MM.1S (cell line): ENCODE results near the gene DPP6.

Experiments
- DNase-seq: peaks from one replicate; pipeline ENCODE4 v3.0.0-alpha.2; 2015
- H2AFZ ChIP-seq: fragments of 300-600 bp; sonication (generic); 2 replicates; pipeline ENCODE4 v1.6.0; 2016; ENCODE audit warnings: antibody characterized with exemption, low read length
- H3F3A ChIP-seq: fragments of 300-600 bp; sonication (generic); 2 replicates; pipeline ENCODE4 v1.6.1; 2016; ENCODE audit warnings: mild to moderate bottlenecking, antibody characterized with exemption, low read length, moderate library complexity, mixed read lengths; ENCODE audit not compliant: insufficient read depth
- H3K27ac ChIP-seq: fragments of 300-600 bp; sonication (generic); 2 replicates; pipeline ENCODE4 v1.5.1; 2016; ENCODE audit warnings: mild to moderate bottlenecking, low read length
- H3K27me3 ChIP-seq: fragments of 300-600 bp; sonication (generic); replicated peaks from 2 replicates; pipeline ENCODE4 v1.6.0; 2016; ENCODE audit warnings: low read length; ENCODE audit not compliant: insufficient read depth
- H3K36me3 ChIP-seq: fragments of 300-600 bp; sonication (generic); replicated peaks from 2 replicates; pipeline ENCODE4 v1.6.1; 2016; ENCODE audit warnings: mild to moderate bottlenecking, low read length, mixed read lengths; ENCODE audit not compliant: insufficient read depth
- H3K4me1 ChIP-seq: fragments of 300-600 bp; sonication (generic); 2 replicates; pipeline ENCODE4 v1.6.1; 2016; ENCODE audit warnings: low read length, mixed read lengths
- H3K4me2 ChIP-seq: fragments of 300-600 bp; sonication (generic); 2 replicates; pipeline ENCODE4 v1.6.0; 2016; ENCODE audit warnings: low read depth, low read length
- H3K4me3 ChIP-seq: fragments of 300-600 bp; sonication (generic); 2 replicates; pipeline ENCODE4 v1.5.1; 2016; ENCODE audit warnings: low read length, mixed read lengths
- H3K79me2 ChIP-seq: fragments of 300-600 bp; sonication (generic); 2 replicates; pipeline ENCODE4 v1.6.1; 2016; ENCODE audit warnings: mixed run types, low read length, mixed read lengths
- H3K9ac ChIP-seq: fragments of 300-600 bp; sonication (generic); 2 replicates; pipeline ENCODE4 v1.6.1; 2016; ENCODE audit warnings: low read length, mixed read lengths
- H3K9me2 ChIP-seq: fragments of 300-600 bp; sonication (generic); replicated peaks from 2 replicates; pipeline ENCODE4 v1.6.1; 2016; ENCODE audit warnings: mild to moderate bottlenecking, low read length, mixed read lengths; ENCODE audit not compliant: insufficient read depth
- H3K9me3 ChIP-seq: fragments of 300-600 bp; sonication (generic); replicated peaks from 2 replicates; pipeline ENCODE4 v1.6.1; 2016; ENCODE audit warnings: mild to moderate bottlenecking, low read length, mixed read lengths; ENCODE audit not compliant: insufficient read depth
- H4K20me1 ChIP-seq: fragments of 300-600 bp; sonication (generic); 2 replicates; pipeline ENCODE4 v1.6.1; 2016; ENCODE audit warnings: mild to moderate bottlenecking, low read length, moderate library complexity, mixed read lengths; ENCODE audit not compliant: insufficient read depth
- CTCF ChIP-seq: fragments of 300-600 bp; sonication (generic); IDR thresholded peaks from 2 replicates; pipeline ENCODE4 v1.5.1; 2016; ENCODE audit warnings: antibody characterized with exemption, low read length, mixed read lengths
- EZH2 ChIP-seq: fragments of 300-600 bp; sonication (generic); optimal IDR thresholded peaks from 2 replicates; pipeline ENCODE3; 2017; ENCODE audit warnings: low read depth, mild to moderate bottlenecking, antibody characterized with exemption, low read length, mixed read lengths
- EZH2phosphoT487 ChIP-seq: fragments of 300-600 bp; sonication (generic); IDR thresholded peaks from 2 replicates; pipeline ENCODE4 v1.6.1; 2018; ENCODE audit warnings: antibody characterized with exemption, low read length

The DPP6 gene

GRCh38 chr7:154844499-154844898, 792.3 kb downstream of the DPP6 start:
- H3K9ac ChIP-seq = no peak overlapping the region
- H3K4me1 ChIP-seq = no peaks in the 10 kb centered on the region
- TF ChIP-seq CTCF (no peak), EZH2phosphoT487 (no peak), EZH2 (no peak)
- no peak overlapping the region for H3K4me3 ChIP-seq
- no peak for DNase-seq
- no peak overlapping the region for H2AFZ ChIP-seq
- no peak overlapping the region for H3K27ac ChIP-seq
- no peak overlapping the region for H3K4me2 ChIP-seq
- no peaks in the 10 kb centered on the region for H3F3A ChIP-seq
- no peaks in the 10 kb centered on the region for H3K36me3 ChIP-seq
- no peaks in the 10 kb centered on the region for H3K9me3 ChIP-seq
- H3K9me2 ChIP-seq = no peaks in the 10 kb centered on the region
- H4K20me1 ChIP-seq = no peaks in the 10 kb centered on the region
- no peaks in the 10 kb centered on the region for H3K79me2 ChIP-seq
- peaks cover 21% of the 10 kb centered on the region; the same call in 1 of the 2 replicates for H3K27me3 ChIP-seq

- TF ChIP-seq EZH2phosphoT487 (no peak), CTCF (no peak), EZH2 (no peak)
- Histone ChIP-seq H3K79me2 (no peaks in the 10 kb centered on the region), H2AFZ (no peak overlapping the region), H3K4me3 (no peak overlapping the region), H3K36me3 (no peaks in the 10 kb centered on the region), H3K4me1 (no peaks in the 10 kb centered on the region), H4K20me1 (no peaks in the 10 kb centered on the region), H3K9me2 (no peaks in the 10 kb centered on the region), H3K27ac (no peak overlapping the region), H3K27me3 (peaks cover 21% of the 10 kb centered on the region; the same call in 1 of the 2 replicates), H3K9me3 (no peaks in the 10 kb centered on the region), H3F3A (no peaks in the 10 kb centered on the region), H3K4me2 (no peak overlapping the region), H3K9ac (no peak overlapping the region)
- DNase-seq = no peak
Observed at GRCh38 chr7:154844955-154845354, 792.8 kb downstream of the DPP6 start.

GRCh38 chr7:154848464-154848863, 796.3 kb downstream of the DPP6 start:
- H3K79me2 ChIP-seq = no peaks in the 10 kb centered on the region
- TF ChIP-seq EZH2 (no peak), CTCF (no peak), EZH2phosphoT487 (no peak)
- no peaks in the 10 kb centered on the region for H3K36me3 ChIP-seq
- H3K9me3 ChIP-seq = no peaks in the 10 kb centered on the region
- DNase-seq = no peak
- no peaks in the 10 kb centered on the region for H3K9me2 ChIP-seq
- H3K9ac ChIP-seq = no peak overlapping the region
- H3K27ac ChIP-seq = no peak overlapping the region
- H2AFZ ChIP-seq = no peak overlapping the region
- no peaks in the 10 kb centered on the region for H4K20me1 ChIP-seq
- H3K4me3 ChIP-seq = no peak overlapping the region
- H3F3A ChIP-seq = no peaks in the 10 kb centered on the region
- H3K4me1 ChIP-seq = no peaks in the 10 kb centered on the region
- H3K27me3 ChIP-seq = no peaks in the 10 kb centered on the region; the same call in 1 of the 2 replicates
- no peak overlapping the region for H3K4me2 ChIP-seq
